Panc1 (cell line): ENCODE data around the gene RRP36. TPM values are rescaled to one million over a fixed set of nuclear protein-coding genes. Genes with fewer than 3 reads are reported as not detected.

ENCODE experiments used
- ATAC-seq: fragments of 200-7000 bp; cut with Tn5 transposase; 2 replicates; pipeline ENCODE4 v1.9.1; 2020; ENCODE audit warnings: mild to moderate bottlenecking, moderate library complexity
- BruUV-seq: library from RNA; stranded (reverse); fragments of 400-500 nt; replicated peaks from 2 replicates; lab custom pipeline; 2021; lab: Mats Ljungman, UMichigan
- CTCF ChIA-PET: fragments of 300-600 bp; sonication (Branson Sonifier 250); formaldehyde crosslinking; loops from one replicate; lab custom pipeline; 2022; ENCODE audit warnings: antibody characterized with exemption; lab: Charles Lee
- POLR2A ChIA-PET: fragments of 300-600 bp; sonication (Branson Sonifier 250); formaldehyde crosslinking; loops from one replicate; lab custom pipeline; 2022; ENCODE audit warnings: antibody characterized with exemption; lab: Charles Lee
- DNase-seq: peaks from one replicate; pipeline ENCODE4 v3.0.0-alpha.2; 2010; ENCODE audit warnings: low read depth, low spot score
- H3K27ac ChIP-seq: 2 replicates; pipeline ENCODE4 v1.5.1; 2011; ENCODE audit warnings: mild to moderate bottlenecking, low read length, inconsistent platforms
- H3K27me3 ChIP-seq: fragments of 200-500 bp; sonication (Bioruptor generic); 2 replicates; pipeline ENCODE4 v1.6.0; 2014; ENCODE audit warnings: low read length, inconsistent platforms; ENCODE audit not compliant: control insufficient read depth, insufficient read depth
- H3K36me3 ChIP-seq: fragments of 200-500 bp; sonication (Bioruptor generic); 2 replicates; pipeline ENCODE4 v1.5.1; 2014; ENCODE audit warnings: inconsistent platforms, mild to moderate bottlenecking, low read length, moderate library complexity; ENCODE audit not compliant: control insufficient read depth, insufficient read depth
- H3K4me1 ChIP-seq: 2 replicates; pipeline ENCODE4 v1.5.1; 2011; ENCODE audit warnings: inconsistent platforms, mild to moderate bottlenecking, low read length, moderate library complexity; ENCODE audit not compliant: control insufficient read depth, insufficient read depth
- H3K4me3 ChIP-seq, 2 experiments: 2 replicates each; pipeline ENCODE4 v1.5.1; 2011 to 2012; ENCODE audit warnings: low read depth in 2 of 2, low read length in 2 of 2, mild to moderate bottlenecking in 2 of 2, inconsistent platforms in 1 of 2, moderate library complexity in 1 of 2
- H3K9me3 ChIP-seq: fragments of 200-500 bp; sonication (Bioruptor generic); 2 replicates; pipeline ENCODE4 v1.5.1; 2014; ENCODE audit warnings: low read depth, mild to moderate bottlenecking, inconsistent platforms, low read length, moderate library complexity; ENCODE audit not compliant: control insufficient read depth, insufficient read depth
- POLR2AphosphoS5 ChIP-seq: IDR thresholded peaks from 2 replicates; pipeline ENCODE4 v1.6.1; 2012; ENCODE audit warnings: mild to moderate bottlenecking, low read depth, low read length, moderate library complexity
- SIN3A ChIP-seq: IDR thresholded peaks from 2 replicates; pipeline ENCODE4 v1.6.1; 2012; ENCODE audit warnings: low read depth, mild to moderate bottlenecking, low read length, moderate library complexity, borderline replicate concordance; ENCODE audit not compliant: insufficient read depth
- TCF7L2 ChIP-seq: IDR thresholded peaks from 2 replicates; pipeline ENCODE4 v1.6.1; 2011; ENCODE audit warnings: mild to moderate bottlenecking, low read depth, low read length, inconsistent platforms
- in situ Hi-C: cut with HindIII; loops from 2 replicates; pipeline ENCODE4 v1.10.0; 2016; ENCODE audit warnings: low sequenced_read_pairs, low pct_unique_long_range_greater_than_20kb
- intact Hi-C: fragments of 100-400 bp; cut with micrococcal nuclease; formaldehyde crosslinking; loops from one replicate; pipeline ENCODE4 v1.10.0; 2022; ENCODE audit not compliant: unreplicated experiment
- total RNA-seq: library from RNA; stranded (reverse); gene quantifications from one replicate; pipeline ENCODE4 v1.2.1, GENCODE V29; 2021; ENCODE audit not compliant: unreplicated experiment
- TF ChIP-seq, protein P1 (sequence below), 2 experiments: IDR thresholded peaks; 2 replicates each; pipeline ENCODE4 v1.6.1; 2011 to 2012; ENCODE audit warnings: low read depth in 2 of 2, control low read depth in 1 of 2, low read length in 1 of 2, mild to moderate bottlenecking in 1 of 2, moderate library complexity in 1 of 2; ENCODE audit not compliant: insufficient read depth in 1 of 2
- TF ChIP-seq, protein P2 (sequence below): fragments of 450-650 bp; IDR thresholded peaks from 2 replicates; pipeline ENCODE4 v1.5.1; 2017; ENCODE audit warnings: mild to moderate bottlenecking

The RRP36 gene
- total RNA-seq, 1 experiment from 2014 or later: 106 TPM

DNA sequence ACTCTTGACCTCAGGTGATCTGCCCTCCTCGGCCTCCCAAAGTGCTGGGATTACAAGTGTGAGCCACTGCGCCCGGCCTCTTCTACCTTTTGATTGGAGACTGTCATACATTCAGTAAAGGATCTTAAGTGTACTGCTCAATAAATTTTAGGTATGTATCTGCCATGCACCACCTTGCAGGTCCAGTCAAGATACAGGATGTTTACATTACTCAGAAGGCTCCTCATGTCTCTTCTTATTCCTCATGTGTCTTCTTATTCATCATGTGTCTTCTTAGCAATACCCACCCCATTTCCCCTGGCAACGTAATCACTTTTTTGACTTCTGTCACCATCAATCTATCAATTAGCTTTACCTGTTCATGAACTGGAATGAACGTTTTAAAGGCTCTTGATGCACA lies 15.6 kb upstream of the RRP36 start:
- no peak overlapping the region for H3K27ac ChIP-seq
- POLR2A ChIA-PET: interaction anchor here (0.6 kb wide), 1 partner anchor 52 kb away, joined by 3 read pairs; no protein-coding TSS in a partner anchor
- DNase-seq: no peak
- H3K27me3 ChIP-seq: no peaks in the 10 kb centered on the region
- intact Hi-C loops (no loop called here), in situ Hi-C loops (no loop called here)
- no peak for TF ChIP-seq POLR2AphosphoS5
- no peak for TF ChIP-seq SIN3A
- TF ChIP-seq, protein P1, sequence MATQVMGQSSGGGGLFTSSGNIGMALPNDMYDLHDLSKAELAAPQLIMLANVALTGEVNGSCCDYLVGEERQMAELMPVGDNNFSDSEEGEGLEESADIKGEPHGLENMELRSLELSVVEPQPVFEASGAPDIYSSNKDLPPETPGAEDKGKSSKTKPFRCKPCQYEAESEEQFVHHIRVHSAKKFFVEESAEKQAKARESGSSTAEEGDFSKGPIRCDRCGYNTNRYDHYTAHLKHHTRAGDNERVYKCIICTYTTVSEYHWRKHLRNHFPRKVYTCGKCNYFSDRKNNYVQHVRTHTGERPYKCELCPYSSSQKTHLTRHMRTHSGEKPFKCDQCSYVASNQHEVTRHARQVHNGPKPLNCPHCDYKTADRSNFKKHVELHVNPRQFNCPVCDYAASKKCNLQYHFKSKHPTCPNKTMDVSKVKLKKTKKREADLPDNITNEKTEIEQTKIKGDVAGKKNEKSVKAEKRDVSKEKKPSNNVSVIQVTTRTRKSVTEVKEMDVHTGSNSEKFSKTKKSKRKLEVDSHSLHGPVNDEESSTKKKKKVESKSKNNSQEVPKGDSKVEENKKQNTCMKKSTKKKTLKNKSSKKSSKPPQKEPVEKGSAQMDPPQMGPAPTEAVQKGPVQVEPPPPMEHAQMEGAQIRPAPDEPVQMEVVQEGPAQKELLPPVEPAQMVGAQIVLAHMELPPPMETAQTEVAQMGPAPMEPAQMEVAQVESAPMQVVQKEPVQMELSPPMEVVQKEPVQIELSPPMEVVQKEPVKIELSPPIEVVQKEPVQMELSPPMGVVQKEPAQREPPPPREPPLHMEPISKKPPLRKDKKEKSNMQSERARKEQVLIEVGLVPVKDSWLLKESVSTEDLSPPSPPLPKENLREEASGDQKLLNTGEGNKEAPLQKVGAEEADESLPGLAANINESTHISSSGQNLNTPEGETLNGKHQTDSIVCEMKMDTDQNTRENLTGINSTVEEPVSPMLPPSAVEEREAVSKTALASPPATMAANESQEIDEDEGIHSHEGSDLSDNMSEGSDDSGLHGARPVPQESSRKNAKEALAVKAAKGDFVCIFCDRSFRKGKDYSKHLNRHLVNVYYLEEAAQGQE (IDR thresholded peaks at IDR 0.05; ENCODE audit: insufficient read depth in 1 of 2, low read depth in 2 of 2, low read length in 1 of 2): no peak
- TF ChIP-seq, protein P2, sequence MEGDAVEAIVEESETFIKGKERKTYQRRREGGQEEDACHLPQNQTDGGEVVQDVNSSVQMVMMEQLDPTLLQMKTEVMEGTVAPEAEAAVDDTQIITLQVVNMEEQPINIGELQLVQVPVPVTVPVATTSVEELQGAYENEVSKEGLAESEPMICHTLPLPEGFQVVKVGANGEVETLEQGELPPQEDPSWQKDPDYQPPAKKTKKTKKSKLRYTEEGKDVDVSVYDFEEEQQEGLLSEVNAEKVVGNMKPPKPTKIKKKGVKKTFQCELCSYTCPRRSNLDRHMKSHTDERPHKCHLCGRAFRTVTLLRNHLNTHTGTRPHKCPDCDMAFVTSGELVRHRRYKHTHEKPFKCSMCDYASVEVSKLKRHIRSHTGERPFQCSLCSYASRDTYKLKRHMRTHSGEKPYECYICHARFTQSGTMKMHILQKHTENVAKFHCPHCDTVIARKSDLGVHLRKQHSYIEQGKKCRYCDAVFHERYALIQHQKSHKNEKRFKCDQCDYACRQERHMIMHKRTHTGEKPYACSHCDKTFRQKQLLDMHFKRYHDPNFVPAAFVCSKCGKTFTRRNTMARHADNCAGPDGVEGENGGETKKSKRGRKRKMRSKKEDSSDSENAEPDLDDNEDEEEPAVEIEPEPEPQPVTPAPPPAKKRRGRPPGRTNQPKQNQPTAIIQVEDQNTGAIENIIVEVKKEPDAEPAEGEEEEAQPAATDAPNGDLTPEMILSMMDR: no peak
- TF ChIP-seq TCF7L2: no peak
- no peaks in the 10 kb centered on the region for H3K9me3 ChIP-seq
- H3K4me3 ChIP-seq: no peak overlapping the region
- H3K4me1 ChIP-seq: no peaks in the 10 kb centered on the region
- CTCF ChIA-PET: no interaction called here
- no peak for ATAC-seq
- BruUV-seq: no TSS peak
- H3K36me3 ChIP-seq: peaks cover 15% of the 10 kb centered on the region

DNA sequence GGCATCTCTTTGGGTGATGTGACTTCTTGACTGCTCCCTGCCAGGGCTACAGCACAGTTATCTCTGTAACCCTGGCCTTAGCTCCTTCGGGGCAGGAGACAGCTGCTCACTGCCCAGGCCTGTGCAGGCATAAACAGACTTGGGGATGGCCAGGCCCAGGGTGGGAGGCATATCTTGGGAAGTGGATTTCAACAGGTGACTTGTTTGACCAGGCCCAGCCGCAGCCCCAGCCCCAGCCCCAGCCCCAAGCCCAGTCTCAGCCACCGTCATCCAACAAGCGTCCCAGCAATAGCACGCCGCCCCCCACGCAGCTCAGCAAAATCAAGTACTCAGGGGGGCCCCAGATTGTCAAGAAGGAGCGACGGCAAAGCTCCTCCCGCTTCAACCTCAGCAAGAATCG lies 15.2 kb upstream of the RRP36 start:
- intact Hi-C loops (no loop called here), in situ Hi-C loops (no loop called here)
- Histone ChIP-seq H3K27me3 (no peaks in the 10 kb centered on the region), H3K9me3 (no peaks in the 10 kb centered on the region), H3K4me3 (no peak overlapping the region), H3K27ac (no peak overlapping the region), H3K4me1 (no peaks in the 10 kb centered on the region), H3K36me3 (peaks cover 17% of the 10 kb centered on the region)
- no peak for DNase-seq
- ChIA-PET CTCF (no interaction called here), POLR2A (interaction anchor here (0.6 kb wide), 1 partner anchor 52 kb away, joined by 3 read pairs; no protein-coding TSS in a partner anchor)
- ATAC-seq: no peak
- BruUV-seq: no TSS peak
- TF ChIP-seq, protein P1 (IDR thresholded peaks at IDR 0.05; ENCODE audit: insufficient read depth in 1 of 2, low read depth in 2 of 2, low read length in 1 of 2): no peak
- TF ChIP-seq POLR2AphosphoS5 (no peak), SIN3A (no peak), TCF7L2 (no peak)
- TF ChIP-seq, protein P2: no peak
